ENCODE measurements around the gene NAPG.
A peak's percentile ranks its signal among the peaks of the same experiment; 100 is the strongest.
"Not testable (repeated sequence)": the region's sequence is repeated elsewhere in the genome, so short reads cannot be mapped to it uniquely, and the experiment has no call there.

NAPG gene

GRCh38 chr18:10546557-10547300 is 20.9 kb downstream of the NAPG start:
- DNase-seq (ENCODE audit: low spot score) = no peak

- DNase-seq (ENCODE audit: low spot score) = no peak
These were observed 26.4 kb downstream of the NAPG start for GRCh38 chr18:10552226-10552625.

GRCh38 chr18:10556251-10556650 is 30.4 kb downstream of the NAPG start:
- not testable (repeated sequence) for DNase-seq (ENCODE audit: low spot score)

DNA sequence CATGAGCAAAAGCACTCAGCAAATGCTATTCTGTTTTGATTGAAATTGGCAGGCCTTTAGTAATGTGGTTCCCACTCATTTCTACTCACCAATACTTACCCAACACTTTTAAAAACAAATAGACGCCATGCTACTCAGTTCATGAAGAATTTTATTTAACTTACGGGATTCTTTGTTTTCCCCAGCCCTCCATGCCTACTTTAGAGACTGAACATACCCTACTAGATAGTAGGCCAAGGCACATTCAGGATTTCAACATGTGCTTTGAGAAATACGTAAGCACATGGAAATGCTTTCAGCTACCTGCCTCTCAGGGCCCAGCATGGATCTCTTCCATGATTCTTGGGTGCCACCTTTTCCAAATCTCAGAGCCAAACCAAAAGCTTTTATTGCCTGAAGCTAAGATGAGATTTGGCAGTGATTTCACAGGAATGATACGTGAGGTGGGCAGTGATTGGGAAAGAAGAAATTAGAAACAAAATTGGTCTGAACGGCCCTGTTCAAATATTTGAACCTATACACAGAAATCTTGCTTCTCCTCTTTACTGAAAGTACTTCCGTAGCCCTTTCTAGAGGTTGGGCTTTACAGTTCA is 31.4 kb downstream of the NAPG start:
- DNase-seq (ENCODE audit: low spot score) = no peak

- DNase-seq (ENCODE audit: low spot score) = no peak
These were observed 32.6 kb downstream of the NAPG start for GRCh38 chr18:10558243-10558966.

DNA sequence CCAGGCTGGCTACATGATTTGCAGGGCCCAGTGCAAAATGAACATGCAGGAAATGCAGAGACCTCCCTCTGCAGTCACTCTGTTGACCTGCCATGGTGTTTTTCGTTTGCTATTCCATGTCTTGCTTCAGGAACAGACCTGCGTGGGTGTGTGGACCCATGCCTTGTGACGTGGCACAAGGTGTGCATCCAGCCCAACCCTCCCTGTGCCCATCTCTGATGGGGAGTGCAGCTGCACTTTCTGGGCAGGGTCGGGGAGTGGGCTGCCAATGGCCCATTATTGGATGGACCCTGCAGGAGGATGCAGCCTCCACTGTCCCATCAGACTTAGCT is 33.1 kb downstream of the NAPG start:
- DNase-seq (ENCODE audit: low spot score) = no peak

DNA sequence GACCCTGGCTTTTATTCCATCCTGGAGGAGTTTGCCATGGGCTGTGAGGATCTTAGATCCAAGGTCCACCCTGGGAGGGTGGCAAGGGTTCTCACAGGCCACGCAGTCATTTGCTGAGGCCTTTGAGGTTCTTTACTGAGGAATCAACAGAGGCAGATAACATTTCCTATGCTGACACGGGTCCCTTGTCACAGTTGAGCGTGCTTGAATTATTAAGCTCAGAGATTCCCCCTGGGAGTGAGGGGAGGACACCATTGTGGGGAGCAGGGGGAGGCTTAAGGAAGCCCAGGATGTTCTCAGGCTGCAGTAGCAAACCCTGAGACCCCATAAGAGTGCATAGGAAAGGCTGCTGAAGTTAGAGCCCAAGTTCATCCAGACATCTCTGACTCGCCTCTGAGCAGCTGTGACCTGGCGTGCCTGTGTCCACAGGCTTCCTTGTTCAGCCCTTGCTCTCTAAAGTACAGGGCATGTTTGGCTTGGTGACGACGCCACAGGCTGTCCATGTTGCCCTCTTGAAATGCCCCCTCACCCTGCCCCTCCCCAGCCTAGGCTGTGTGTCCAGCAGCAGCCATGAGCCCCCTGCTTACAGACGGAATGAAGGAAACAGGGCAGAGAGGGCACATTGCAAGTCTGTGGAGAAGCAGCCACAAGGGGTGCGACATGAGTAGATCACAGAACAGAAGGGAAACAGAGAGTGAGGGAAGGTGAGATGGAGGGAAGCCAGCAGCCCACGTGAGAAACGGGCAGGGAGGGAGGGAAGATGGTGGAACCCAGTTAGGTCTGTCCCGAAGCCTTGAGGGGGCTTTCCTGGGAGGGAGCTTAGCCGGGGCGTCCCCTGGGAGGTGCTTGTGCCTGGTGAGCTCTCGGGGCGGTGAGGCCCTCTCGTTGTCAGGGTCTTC is 34.0 kb downstream of the NAPG start:
- peak; percentile 11 for DNase-seq (ENCODE audit: low spot score)

DNA sequence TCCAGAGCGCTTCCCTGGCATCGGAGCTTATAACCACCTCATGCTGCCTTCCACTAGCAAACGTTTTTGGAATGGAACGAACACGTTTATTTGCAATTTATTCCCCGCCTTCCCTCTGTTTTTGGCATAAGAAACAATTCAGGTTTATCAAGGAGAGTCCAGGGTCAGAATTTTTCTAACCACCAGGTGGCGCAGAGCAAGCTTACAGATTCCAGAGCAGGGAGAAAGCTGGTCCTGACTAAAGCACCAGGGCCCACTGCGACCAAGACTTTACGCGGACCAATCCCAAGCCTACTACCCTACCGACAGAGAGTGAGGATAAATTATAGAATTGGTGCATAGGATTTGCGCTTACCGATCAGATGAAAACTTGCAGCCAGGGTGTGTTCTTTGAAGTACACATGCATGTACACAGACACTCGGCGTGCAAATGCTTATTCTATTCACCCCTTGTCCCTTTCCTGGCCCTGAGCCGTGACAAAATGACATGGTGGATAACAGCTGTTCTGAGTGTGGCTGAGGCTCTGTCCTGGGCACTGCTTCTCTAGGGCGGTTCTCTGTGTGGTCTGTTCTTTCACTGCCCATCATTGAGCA is 34.7 kb downstream of the NAPG start:
- peak; percentile 80 for DNase-seq (ENCODE audit: low spot score)

- DNase-seq (ENCODE audit: low spot score) = no peak
These were observed 36.9 kb downstream of the NAPG start for GRCh38 chr18:10562773-10563160.

- peak; percentile 43 for DNase-seq (ENCODE audit: low spot score)
These were observed 38.1 kb downstream of the NAPG start for GRCh38 chr18:10563886-10564285.

GRCh38 chr18:10564975-10565773 is 39.3 kb downstream of the NAPG start:
- DNase-seq (ENCODE audit: low spot score) = no peak

DNA sequence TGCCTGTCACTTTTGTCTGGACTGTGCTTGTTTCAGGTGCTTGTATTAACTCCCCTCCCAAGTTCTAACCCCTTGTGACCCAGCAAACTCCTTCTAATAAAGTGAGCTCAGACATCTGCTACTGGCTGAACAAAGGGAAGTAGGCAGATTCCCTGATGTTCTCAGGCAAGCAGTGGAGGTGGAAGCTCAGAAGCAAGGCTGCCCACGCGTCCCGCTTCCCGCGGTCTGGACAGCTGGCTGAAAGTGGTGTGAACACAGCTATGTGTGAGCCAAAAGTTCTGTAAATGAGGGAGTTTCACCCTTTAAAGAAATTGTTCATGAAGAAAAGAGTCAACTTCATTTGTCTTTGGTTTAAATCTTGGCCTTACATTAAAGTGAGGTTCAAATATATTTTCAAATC is 40.0 kb downstream of the NAPG start:
- DNase-seq (ENCODE audit: low spot score) = no peak

DNA sequence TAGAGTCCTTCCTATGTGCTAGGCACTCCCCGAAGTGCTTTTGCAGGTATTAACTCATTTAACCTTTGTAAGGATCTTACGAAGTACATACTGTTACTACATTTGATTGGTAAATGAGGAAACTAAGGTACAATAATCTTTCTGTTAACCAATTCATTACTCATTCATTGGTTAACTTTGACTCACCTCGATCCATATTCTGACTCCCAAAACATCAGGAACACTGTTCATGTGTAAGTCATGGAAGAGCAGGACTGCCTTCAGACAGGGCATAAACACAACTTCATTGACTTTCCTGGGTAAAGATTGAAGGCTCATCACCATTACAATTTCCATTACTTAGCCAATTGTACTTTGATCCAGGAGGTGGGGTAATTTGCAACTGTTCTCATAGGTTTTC is 40.6 kb downstream of the NAPG start:
- DNase-seq (ENCODE audit: low spot score) = no peak

GRCh38 chr18:10569941-10570340 is 44.1 kb downstream of the NAPG start:
- DNase-seq (ENCODE audit: low spot score) = not testable (repeated sequence)

- no peak for DNase-seq (ENCODE audit: low spot score)
These were observed 44.8 kb downstream of the NAPG start for GRCh38 chr18:10570622-10571021.

DNA sequence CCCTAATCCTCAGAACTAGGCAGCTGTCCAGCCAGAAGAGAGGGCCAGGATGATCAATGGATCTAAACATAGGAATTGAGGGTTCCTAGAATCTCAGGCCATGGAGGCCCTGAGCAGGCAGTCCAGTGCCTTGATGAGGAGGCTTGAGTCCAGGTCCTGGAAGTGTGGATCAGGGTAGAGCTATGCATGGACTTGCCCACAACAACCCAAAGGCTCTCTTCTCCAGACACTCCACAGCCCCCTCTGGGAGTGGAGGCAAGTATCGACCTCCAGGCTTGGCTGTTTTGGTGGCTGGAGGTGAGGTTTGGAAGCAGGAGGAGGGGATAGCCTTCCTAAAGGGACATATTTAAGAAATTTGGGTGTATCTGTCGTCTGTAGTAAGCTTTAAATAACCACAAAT is 45.7 kb downstream of the NAPG start:
- DNase-seq (ENCODE audit: low spot score) = no peak

GRCh38 chr18:10573261-10573660 is 47.4 kb downstream of the NAPG start:
- not testable (repeated sequence) for DNase-seq (ENCODE audit: low spot score)

- DNase-seq (ENCODE audit: low spot score) = not testable (repeated sequence)
These were observed 48.6 kb downstream of the NAPG start for GRCh38 chr18:10574412-10574811.

- DNase-seq (ENCODE audit: low spot score) = not testable (repeated sequence)
These were observed 52.2 kb downstream of the NAPG start for GRCh38 chr18:10577842-10578572.

DNA sequence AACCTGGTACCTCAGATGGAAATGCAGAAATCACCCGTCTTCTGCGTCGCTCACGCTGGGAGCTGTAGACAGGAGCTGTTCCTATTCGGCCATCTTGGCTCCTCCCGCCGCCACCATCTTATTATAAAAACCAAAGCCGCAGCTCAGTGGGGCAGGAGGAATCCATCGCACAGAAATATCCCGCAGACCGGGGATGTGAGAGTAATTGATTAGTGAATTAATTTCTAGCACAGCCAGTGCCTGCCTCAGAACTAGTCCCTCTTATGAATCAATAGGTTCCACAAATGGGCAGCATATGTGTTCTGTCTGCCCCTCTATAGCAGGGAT is 52.7 kb downstream of the NAPG start:
- DNase-seq (ENCODE audit: low spot score) = not testable (repeated sequence)

Measured in cerebellar cortex (tissue), 1 donor.